Measurements from ENCODE around the gene MALL.

The MALL gene

DNA sequence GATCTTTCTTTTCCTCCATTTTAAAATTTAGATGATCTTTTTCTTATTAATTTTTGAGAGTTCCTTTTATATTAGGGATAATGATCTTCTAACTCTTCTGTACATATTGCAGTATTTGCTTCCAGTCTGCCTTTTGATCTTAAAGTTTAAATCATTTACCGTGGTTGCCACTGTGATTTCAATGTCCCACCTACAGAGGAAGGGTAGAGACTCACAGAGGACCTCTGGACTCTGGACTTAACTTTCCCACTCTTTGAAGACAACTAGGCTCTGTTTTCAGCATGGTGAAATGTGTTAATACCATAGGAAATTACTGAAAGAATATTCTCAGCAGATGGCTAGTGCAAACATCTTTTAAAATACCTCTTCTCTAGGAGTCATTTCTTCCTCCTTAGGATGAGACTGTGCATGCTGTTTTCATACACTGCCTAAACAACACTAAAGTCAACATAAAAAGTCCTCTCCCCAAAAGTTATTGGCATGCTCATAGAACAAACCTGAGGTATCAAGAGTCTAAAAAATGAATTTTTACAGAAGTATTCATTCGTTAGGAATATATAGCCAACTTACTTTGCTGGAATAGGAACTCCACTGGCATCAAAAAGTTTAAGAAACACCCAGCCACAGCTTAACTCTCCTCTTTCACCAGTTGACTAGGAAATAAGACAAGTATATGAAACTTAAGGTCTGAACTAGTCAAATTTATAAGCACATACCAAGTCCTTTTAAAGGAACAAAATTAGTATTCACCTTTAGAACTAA lies 30.7 kb upstream of the MALL start:
- no peak overlapping the region for H3K9ac ChIP-seq (ENCODE audit: insufficient read length)
- no peak for TF ChIP-seq FOXP2 (optimal IDR thresholded peaks at IDR 0.05; ENCODE audit: control extremely low read depth, extremely low read length, insufficient read depth)
- TF ChIP-seq POLR2AphosphoS5 (IDR thresholded peaks at IDR 0.05; ENCODE audit: borderline replicate concordance, low read depth, low read length) = no peak
- no peak overlapping the region for H3K27ac ChIP-seq
- H3K4me3 ChIP-seq = no peak overlapping the region
- DNase-seq (ENCODE audit: low read depth, low spot score) = no peak
- no peaks in the 10 kb centered on the region for H3K9me3 ChIP-seq (ENCODE audit: low read depth, low read length)
- H3K36me3 ChIP-seq (ENCODE audit: insufficient read depth, low read length) = no peaks in the 10 kb centered on the region

DNA sequence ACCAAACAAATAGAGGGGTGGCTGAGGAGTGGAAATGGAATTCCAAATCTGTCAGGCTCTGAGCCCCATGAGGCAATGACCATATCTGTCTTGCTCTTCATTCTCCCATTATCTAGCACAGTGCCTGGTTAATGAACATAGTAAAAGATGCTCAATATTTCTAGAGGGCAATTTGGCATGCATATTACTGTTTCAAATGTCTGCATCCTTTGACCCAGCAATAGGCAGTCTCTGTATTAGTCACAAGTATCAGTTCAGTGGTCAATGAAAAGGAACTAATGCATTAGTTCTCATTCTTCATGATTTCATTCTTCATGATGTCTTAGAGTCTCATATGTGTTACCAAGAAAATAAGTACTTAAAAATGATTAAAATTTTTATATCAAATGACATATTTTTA lies 28.4 kb upstream of the MALL start:
- no peak for DNase-seq (ENCODE audit: low read depth, low spot score)
- Histone ChIP-seq H3K4me3 (no peak overlapping the region), H3K36me3 (ENCODE audit: insufficient read depth, low read length) (no peaks in the 10 kb centered on the region), H3K9me3 (ENCODE audit: low read depth, low read length) (no peaks in the 10 kb centered on the region), H3K27ac (no peak overlapping the region), H3K9ac (ENCODE audit: insufficient read length) (no peak overlapping the region)
- TF ChIP-seq FOXP2 (optimal IDR thresholded peaks at IDR 0.05; ENCODE audit: control extremely low read depth, extremely low read length, insufficient read depth) (no peak), EZH2 (IDR thresholded peaks at IDR 0.05) (no peak), POLR2AphosphoS5 (IDR thresholded peaks at IDR 0.05; ENCODE audit: borderline replicate concordance, low read depth, low read length) (no peak)

DNA sequence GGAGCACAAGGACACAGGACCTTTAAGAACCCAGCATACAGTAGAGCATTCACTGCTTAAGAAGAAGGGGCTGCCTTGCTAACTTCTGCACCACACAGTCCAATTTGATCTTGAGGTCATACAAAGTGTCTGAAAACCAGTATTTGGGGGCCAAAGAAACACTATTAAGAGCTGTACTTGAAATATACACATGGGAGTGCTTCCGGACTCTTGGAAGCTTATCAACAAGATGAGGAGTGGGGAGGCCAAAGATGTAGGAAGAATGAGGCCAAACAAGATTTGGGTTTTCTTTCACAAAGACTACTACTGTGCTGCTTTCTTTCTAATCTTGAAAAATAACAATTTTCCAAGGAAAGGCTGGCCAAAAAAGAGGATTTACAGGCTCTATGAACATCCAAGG lies 24.8 kb upstream of the MALL start:
- no peak for DNase-seq (ENCODE audit: low read depth, low spot score)
- Histone ChIP-seq H3K9ac (ENCODE audit: insufficient read length) (no peak overlapping the region), H3K36me3 (ENCODE audit: insufficient read depth, low read length) (no peaks in the 10 kb centered on the region), H3K27ac (no peak overlapping the region), H3K9me3 (ENCODE audit: low read depth, low read length) (no peaks in the 10 kb centered on the region), H3K4me3 (no peak overlapping the region)
- TF ChIP-seq POLR2AphosphoS5 (IDR thresholded peaks at IDR 0.05; ENCODE audit: borderline replicate concordance, low read depth, low read length) (no peak), FOXP2 (optimal IDR thresholded peaks at IDR 0.05; ENCODE audit: control extremely low read depth, extremely low read length, insufficient read depth) (no peak), EZH2 (IDR thresholded peaks at IDR 0.05) (no peak)

DNA sequence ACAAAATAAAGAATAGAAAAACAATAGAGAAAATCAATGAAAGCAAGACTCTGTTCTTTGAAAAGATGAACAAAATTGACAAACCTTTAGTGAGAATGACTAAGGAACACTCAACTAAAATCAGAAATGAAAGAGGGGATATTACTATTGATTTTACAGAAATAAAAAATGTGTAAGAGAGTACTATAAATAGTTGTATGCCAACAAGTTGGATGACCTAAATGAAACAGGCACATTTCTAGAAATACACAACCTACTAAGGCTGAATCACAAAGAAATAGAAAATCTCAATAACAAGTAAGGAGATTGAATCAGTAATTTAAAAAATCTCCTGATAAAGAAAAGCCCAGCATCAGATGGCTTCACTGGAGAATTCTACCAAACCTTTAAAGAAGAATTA lies 18.4 kb upstream of the MALL start:
- H3K9me3 ChIP-seq (ENCODE audit: low read depth, low read length) = 0 out of 2 replicates have a peak, but pooled peaks cover 6% of the 10 kb centered on the region
- DNase-seq (ENCODE audit: low read depth, low spot score) = no peak
- H3K27ac ChIP-seq = no peak overlapping the region
- H3K36me3 ChIP-seq (ENCODE audit: insufficient read depth, low read length) = no peaks in the 10 kb centered on the region
- no peak overlapping the region for H3K4me3 ChIP-seq
- TF ChIP-seq FOXP2 (optimal IDR thresholded peaks at IDR 0.05; ENCODE audit: control extremely low read depth, extremely low read length, insufficient read depth) = no peak
- TF ChIP-seq EZH2 (IDR thresholded peaks at IDR 0.05) = no peak
- TF ChIP-seq POLR2AphosphoS5 (IDR thresholded peaks at IDR 0.05; ENCODE audit: borderline replicate concordance, low read depth, low read length) = no peak
- H3K9ac ChIP-seq (ENCODE audit: insufficient read length) = no peak overlapping the region

DNA sequence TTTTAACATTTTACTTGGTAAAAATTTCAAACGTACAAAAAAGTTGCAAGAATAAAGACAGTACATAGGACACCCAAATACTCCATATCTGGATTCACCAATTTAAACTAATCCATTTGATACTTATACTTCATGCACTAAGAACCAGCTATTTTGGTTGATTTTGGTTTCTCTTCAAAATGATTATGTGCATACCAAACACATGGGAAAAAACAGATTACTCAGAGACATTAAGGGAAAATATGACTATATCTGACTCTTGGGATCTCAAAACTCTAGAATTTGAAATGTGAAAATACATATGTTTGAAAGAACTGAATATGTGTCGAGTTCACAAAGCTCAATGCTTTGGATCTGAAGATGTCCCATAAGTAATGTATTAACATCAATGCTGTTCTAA lies 15.5 kb upstream of the MALL start:
- Histone ChIP-seq H3K27ac (no peak overlapping the region), H3K4me3 (no peak overlapping the region), H3K9ac (ENCODE audit: insufficient read length) (no peak overlapping the region), H3K9me3 (ENCODE audit: low read depth, low read length) (0 out of 2 replicates have a peak, but pooled peaks cover 6% of the 10 kb centered on the region), H3K36me3 (ENCODE audit: insufficient read depth, low read length) (no peaks in the 10 kb centered on the region)
- no peak for TF ChIP-seq FOXP2 (optimal IDR thresholded peaks at IDR 0.05; ENCODE audit: control extremely low read depth, extremely low read length, insufficient read depth)
- TF ChIP-seq POLR2AphosphoS5 (IDR thresholded peaks at IDR 0.05; ENCODE audit: borderline replicate concordance, low read depth, low read length) = no peak
- no peak for TF ChIP-seq EZH2 (IDR thresholded peaks at IDR 0.05)
- DNase-seq (ENCODE audit: low read depth, low spot score) = no peak

DNA sequence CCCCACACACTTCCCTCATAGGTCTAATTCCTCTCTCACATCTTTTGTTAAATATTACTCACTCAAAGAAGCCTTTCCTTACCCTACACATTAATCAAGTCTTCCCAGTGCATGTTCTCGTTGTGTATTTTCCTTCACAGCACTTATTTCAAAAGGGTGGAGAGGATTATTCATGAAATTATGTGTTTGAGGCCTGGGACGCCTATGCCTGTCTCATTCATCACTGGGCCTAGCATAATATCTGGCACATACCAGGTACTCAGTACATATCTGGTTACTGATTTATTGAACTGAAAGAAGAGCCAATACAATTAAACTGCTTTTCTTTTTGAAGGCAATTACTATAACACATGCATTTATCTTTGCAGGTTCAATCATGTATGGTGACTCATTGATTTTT lies 15.1 kb upstream of the MALL start:
- 0 out of 2 replicates have a peak, but pooled peaks cover 6% of the 10 kb centered on the region for H3K9me3 ChIP-seq (ENCODE audit: low read depth, low read length)
- no peak overlapping the region for H3K9ac ChIP-seq (ENCODE audit: insufficient read length)
- no peaks in the 10 kb centered on the region for H3K36me3 ChIP-seq (ENCODE audit: insufficient read depth, low read length)
- H3K27ac ChIP-seq = no peak overlapping the region
- DNase-seq (ENCODE audit: low read depth, low spot score) = no peak
- H3K4me3 ChIP-seq = no peak overlapping the region
- TF ChIP-seq POLR2AphosphoS5 (IDR thresholded peaks at IDR 0.05; ENCODE audit: borderline replicate concordance, low read depth, low read length) (no peak), EZH2 (IDR thresholded peaks at IDR 0.05) (no peak), FOXP2 (optimal IDR thresholded peaks at IDR 0.05; ENCODE audit: control extremely low read depth, extremely low read length, insufficient read depth) (no peak)

DNA sequence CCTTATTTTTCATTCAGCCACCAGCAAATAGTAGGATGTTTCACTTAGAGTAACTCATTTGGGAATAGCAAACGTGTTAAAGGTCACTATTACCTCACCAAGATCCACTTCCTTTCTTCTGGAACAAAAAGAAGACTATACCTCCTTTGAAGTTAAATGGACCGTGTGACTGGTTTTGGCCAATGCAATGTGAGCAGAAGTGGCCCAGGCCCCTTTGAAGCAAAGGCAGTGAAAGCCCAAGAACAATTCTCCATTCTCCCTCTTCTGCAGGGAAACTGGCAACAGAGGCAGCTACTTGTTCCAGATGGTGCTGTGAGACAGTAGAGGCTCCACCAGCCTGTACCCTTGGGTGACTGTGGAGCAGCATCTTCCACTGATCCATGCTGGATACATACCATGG lies 11.3 kb upstream of the MALL start:
- no peak overlapping the region for H3K27ac ChIP-seq

DNA sequence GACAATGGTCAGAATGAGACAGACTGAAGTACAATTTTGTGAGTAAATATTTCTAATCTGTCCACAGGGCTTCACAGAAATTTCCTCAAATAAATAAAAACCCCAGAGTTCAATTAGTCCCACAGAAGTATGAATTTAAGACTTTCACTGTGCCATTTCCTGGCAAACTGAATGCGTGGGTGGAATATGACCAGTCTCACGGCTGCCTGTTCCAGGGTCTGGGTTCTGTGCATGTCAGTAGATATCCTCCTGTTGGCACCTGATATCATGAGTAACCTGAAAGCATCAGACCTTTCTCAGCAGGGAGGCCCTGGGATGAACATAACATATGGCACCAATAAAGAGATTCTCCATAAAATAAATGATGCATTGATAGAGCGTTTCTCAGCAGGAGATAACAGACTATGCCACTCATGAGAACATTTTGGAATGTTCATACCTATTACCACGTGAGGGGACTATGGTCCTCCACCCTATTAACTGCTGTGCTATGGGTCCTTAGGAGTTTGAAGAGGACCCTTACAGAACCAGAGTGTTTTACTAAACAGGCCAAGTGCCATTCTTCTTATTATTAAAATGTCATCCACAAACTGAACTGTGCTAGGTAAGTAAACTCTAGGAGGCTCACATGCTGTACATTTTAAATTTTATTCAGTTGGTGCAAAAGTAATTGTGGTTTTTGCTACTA lies 10.6 kb upstream of the MALL start:
- no peaks in the 10 kb centered on the region for H3K36me3 ChIP-seq (ENCODE audit: insufficient read depth, low read length)
- DNase-seq (ENCODE audit: low read depth, low spot score) = no peak
- no peak overlapping the region for H3K9ac ChIP-seq (ENCODE audit: insufficient read length)
- H3K9me3 ChIP-seq (ENCODE audit: low read depth, low read length) = no peaks in the 10 kb centered on the region
- no peak overlapping the region for H3K27ac ChIP-seq
- no peak overlapping the region for H3K4me3 ChIP-seq
- no peak for TF ChIP-seq POLR2AphosphoS5 (IDR thresholded peaks at IDR 0.05; ENCODE audit: borderline replicate concordance, low read depth, low read length)
- TF ChIP-seq FOXP2 (optimal IDR thresholded peaks at IDR 0.05; ENCODE audit: control extremely low read depth, extremely low read length, insufficient read depth) = no peak
- no peak for TF ChIP-seq EZH2 (IDR thresholded peaks at IDR 0.05)

More for the DNA sequence above, 11.3 kb upstream of the MALL start:
- Histone ChIP-seq H3K4me3 (no peak overlapping the region), H3K9me3 (ENCODE audit: low read depth, low read length) (no peaks in the 10 kb centered on the region), H3K36me3 (ENCODE audit: insufficient read depth, low read length) (no peaks in the 10 kb centered on the region), H3K9ac (ENCODE audit: insufficient read length) (no peak overlapping the region)
- TF ChIP-seq FOXP2 (optimal IDR thresholded peaks at IDR 0.05; ENCODE audit: control extremely low read depth, extremely low read length, insufficient read depth) (no peak), EZH2 (IDR thresholded peaks at IDR 0.05) (no peak), POLR2AphosphoS5 (IDR thresholded peaks at IDR 0.05; ENCODE audit: borderline replicate concordance, low read depth, low read length) (no peak)
- no peak for DNase-seq (ENCODE audit: low read depth, low spot score)
